ENCODE data around the gene PRPF38B. TPM values are rescaled to one million over a fixed set of nuclear protein-coding genes. Genes with fewer than 3 reads are reported as not detected.
"Not testable (repeated sequence)": the region's sequence is repeated elsewhere in the genome, so short reads cannot be mapped to it uniquely, and the experiment has no call there.

Gene PRPF38B
- total RNA-seq, 1 donor from 2014 or later: 36.9 TPM

DNA sequence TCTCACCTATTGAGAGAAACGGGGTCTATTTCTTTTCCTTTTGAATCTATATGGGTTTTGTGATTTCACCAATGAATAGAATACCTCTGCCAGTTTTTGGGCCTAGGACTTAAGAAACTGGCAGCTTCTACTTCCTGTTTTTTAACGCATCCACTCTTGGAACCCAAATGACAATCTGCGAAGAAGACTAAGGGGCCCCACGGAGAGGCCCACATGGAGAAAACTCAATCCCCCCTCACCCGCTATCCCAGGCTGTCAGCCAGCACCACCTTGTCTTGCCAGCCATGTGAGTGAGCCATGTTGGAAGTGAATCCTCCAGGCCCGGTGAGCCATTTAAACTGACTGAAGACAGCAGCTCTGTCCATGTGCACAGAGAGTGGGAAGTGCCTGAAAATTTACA, 27.6 kb upstream of the PRPF38B start:
- no peak overlapping the region for H3K4me2 ChIP-seq (ENCODE audit: low read length)
- no peaks in the 10 kb centered on the region for H3K27me3 Mint-ChIP-seq (ENCODE audit: low read depth, unreplicated experiment)
- no peaks in the 10 kb centered on the region for H3K79me2 ChIP-seq (ENCODE audit: insufficient read depth, low read length)
- H3K4me1 Mint-ChIP-seq (ENCODE audit: low read depth, unreplicated experiment): no peaks in the 10 kb centered on the region
- no peaks in the 10 kb centered on the region for H3K9me3 Mint-ChIP-seq (ENCODE audit: unreplicated experiment)
- no peaks in the 10 kb centered on the region for H3K9me3 ChIP-seq (ENCODE audit: insufficient read depth, low read depth, low read length)
- H4K20me1 ChIP-seq (ENCODE audit: insufficient read depth, low read length): no peaks in the 10 kb centered on the region
- no peak overlapping the region for H3K4me3 Mint-ChIP-seq (ENCODE audit: unreplicated experiment)
- no peaks in the 10 kb centered on the region for H3K36me3 Mint-ChIP-seq (ENCODE audit: low read depth, unreplicated experiment)
- H3K27ac Mint-ChIP-seq (ENCODE audit: unreplicated experiment): no peak overlapping the region
- TF ChIP-seq EZH2 (IDR thresholded peaks at IDR 0.05; ENCODE audit: insufficient read depth, low read length): no peak
- TF ChIP-seq, protein P1, sequence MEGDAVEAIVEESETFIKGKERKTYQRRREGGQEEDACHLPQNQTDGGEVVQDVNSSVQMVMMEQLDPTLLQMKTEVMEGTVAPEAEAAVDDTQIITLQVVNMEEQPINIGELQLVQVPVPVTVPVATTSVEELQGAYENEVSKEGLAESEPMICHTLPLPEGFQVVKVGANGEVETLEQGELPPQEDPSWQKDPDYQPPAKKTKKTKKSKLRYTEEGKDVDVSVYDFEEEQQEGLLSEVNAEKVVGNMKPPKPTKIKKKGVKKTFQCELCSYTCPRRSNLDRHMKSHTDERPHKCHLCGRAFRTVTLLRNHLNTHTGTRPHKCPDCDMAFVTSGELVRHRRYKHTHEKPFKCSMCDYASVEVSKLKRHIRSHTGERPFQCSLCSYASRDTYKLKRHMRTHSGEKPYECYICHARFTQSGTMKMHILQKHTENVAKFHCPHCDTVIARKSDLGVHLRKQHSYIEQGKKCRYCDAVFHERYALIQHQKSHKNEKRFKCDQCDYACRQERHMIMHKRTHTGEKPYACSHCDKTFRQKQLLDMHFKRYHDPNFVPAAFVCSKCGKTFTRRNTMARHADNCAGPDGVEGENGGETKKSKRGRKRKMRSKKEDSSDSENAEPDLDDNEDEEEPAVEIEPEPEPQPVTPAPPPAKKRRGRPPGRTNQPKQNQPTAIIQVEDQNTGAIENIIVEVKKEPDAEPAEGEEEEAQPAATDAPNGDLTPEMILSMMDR (IDR thresholded peaks at IDR 0.05; ENCODE audit: insufficient read depth, low read depth, low read length): no peak
- no peak overlapping the region for H3K27ac ChIP-seq (ENCODE audit: low read depth, low read length)
- no peak overlapping the region for H3K9ac ChIP-seq (ENCODE audit: low read length)
- H3K4me1 ChIP-seq (ENCODE audit: insufficient read depth, low read length): peaks cover 4% of the 10 kb centered on the region
- H3K4me3 ChIP-seq (ENCODE audit: insufficient read depth, low read depth, low read length): no peak overlapping the region
- no peaks in the 10 kb centered on the region for H3K27me3 ChIP-seq (ENCODE audit: insufficient read depth, low read length)
- no peak for DNase-seq (ENCODE audit: low read depth)
- no peak overlapping the region for H2AFZ ChIP-seq (ENCODE audit: low read depth, low read length)
- no peak for FAIRE-seq
- no peaks in the 10 kb centered on the region for H3K36me3 ChIP-seq (ENCODE audit: insufficient read depth, low read length)

DNA sequence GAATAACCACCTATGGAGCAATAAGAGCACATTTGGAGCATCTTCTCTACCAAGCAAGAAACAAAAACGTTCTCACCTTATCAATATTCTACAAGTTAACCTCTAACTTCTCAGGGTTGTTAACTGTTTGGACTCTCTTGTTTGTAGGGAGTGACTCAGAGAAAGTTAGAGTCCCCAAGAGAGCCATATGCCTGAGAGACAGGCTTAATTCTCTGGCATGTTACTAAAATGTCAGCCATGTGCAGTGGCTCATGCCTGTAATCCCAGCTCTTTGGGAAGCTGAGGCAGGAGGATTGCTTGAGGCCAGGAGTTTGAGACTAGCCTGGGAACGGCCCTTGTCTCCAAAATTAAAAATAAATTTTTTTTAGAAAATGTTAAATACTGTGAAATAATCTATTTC, 27.0 kb upstream of the PRPF38B start:
- no peaks in the 10 kb centered on the region for H3K27me3 ChIP-seq (ENCODE audit: insufficient read depth, low read length)
- H3K27me3 Mint-ChIP-seq (ENCODE audit: low read depth, unreplicated experiment): no peaks in the 10 kb centered on the region
- H3K4me3 ChIP-seq (ENCODE audit: insufficient read depth, low read depth, low read length): no peak overlapping the region
- no peak overlapping the region for H3K27ac Mint-ChIP-seq (ENCODE audit: unreplicated experiment)
- H3K4me1 ChIP-seq (ENCODE audit: insufficient read depth, low read length): peaks cover 4% of the 10 kb centered on the region
- FAIRE-seq (no peak), DNase-seq (ENCODE audit: low read depth) (no peak)
- no peak overlapping the region for H2AFZ ChIP-seq (ENCODE audit: low read depth, low read length)
- no peaks in the 10 kb centered on the region for H4K20me1 ChIP-seq (ENCODE audit: insufficient read depth, low read length)
- no peak overlapping the region for H3K9ac ChIP-seq (ENCODE audit: low read length)
- no peaks in the 10 kb centered on the region for H3K79me2 ChIP-seq (ENCODE audit: insufficient read depth, low read length)
- TF ChIP-seq, protein P1 (IDR thresholded peaks at IDR 0.05; ENCODE audit: insufficient read depth, low read depth, low read length): no peak
- no peak for TF ChIP-seq EZH2 (IDR thresholded peaks at IDR 0.05; ENCODE audit: insufficient read depth, low read length)
- H3K9me3 ChIP-seq (ENCODE audit: insufficient read depth, low read depth, low read length): no peaks in the 10 kb centered on the region
- H3K27ac ChIP-seq (ENCODE audit: low read depth, low read length): no peak overlapping the region
- no peaks in the 10 kb centered on the region for H3K9me3 Mint-ChIP-seq (ENCODE audit: unreplicated experiment)
- H3K4me1 Mint-ChIP-seq (ENCODE audit: low read depth, unreplicated experiment): peaks cover 1% of the 10 kb centered on the region
- H3K4me3 Mint-ChIP-seq (ENCODE audit: unreplicated experiment): no peak overlapping the region
- H3K36me3 Mint-ChIP-seq (ENCODE audit: low read depth, unreplicated experiment): no peaks in the 10 kb centered on the region
- no peaks in the 10 kb centered on the region for H3K36me3 ChIP-seq (ENCODE audit: insufficient read depth, low read length)
- H3K4me2 ChIP-seq (ENCODE audit: low read length): no peak overlapping the region

DNA sequence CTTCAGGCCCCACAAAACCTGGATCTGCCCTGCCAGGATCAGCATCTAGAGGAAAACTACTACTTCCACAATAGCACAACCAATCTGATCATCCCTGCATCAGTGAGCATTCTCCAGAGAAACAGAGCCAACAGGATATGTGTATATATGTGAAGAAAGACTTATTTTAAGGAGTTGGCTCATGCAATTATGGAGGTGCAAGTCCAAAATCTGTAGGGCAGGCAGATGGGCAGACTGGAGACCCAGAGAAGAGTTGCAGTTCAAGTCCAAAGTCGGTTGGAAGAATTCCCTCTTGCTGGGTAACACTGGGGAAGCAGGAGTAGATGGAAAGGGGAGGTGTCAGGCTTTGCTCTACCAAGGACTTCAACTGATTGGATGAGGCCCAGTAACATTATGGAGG, 26.3 kb upstream of the PRPF38B start:
- Histone ChIP-seq H3K36me3 (ENCODE audit: insufficient read depth, low read length) (no peaks in the 10 kb centered on the region), H3K27me3 (ENCODE audit: insufficient read depth, low read length) (no peaks in the 10 kb centered on the region), H4K20me1 (ENCODE audit: insufficient read depth, low read length) (no peaks in the 10 kb centered on the region), H3K79me2 (ENCODE audit: insufficient read depth, low read length) (no peaks in the 10 kb centered on the region), H3K4me1 (ENCODE audit: insufficient read depth, low read length) (peaks cover 4% of the 10 kb centered on the region), H3K9ac (ENCODE audit: low read length) (no peak overlapping the region), H3K4me3 (ENCODE audit: insufficient read depth, low read depth, low read length) (no peak overlapping the region), H2AFZ (ENCODE audit: low read depth, low read length) (no peak overlapping the region), H3K27ac (ENCODE audit: low read depth, low read length) (no peak overlapping the region), H3K9me3 (ENCODE audit: insufficient read depth, low read depth, low read length) (no peaks in the 10 kb centered on the region), H3K4me2 (ENCODE audit: low read length) (no peak overlapping the region)
- FAIRE-seq (no peak), DNase-seq (ENCODE audit: low read depth) (no peak)
- Mint-ChIP-seq H3K36me3 (ENCODE audit: low read depth, unreplicated experiment) (no peaks in the 10 kb centered on the region), H3K27ac (ENCODE audit: unreplicated experiment) (no peak overlapping the region), H3K4me3 (ENCODE audit: unreplicated experiment) (no peak overlapping the region), H3K9me3 (ENCODE audit: unreplicated experiment) (no peaks in the 10 kb centered on the region), H3K4me1 (ENCODE audit: low read depth, unreplicated experiment) (peaks cover 2% of the 10 kb centered on the region), H3K27me3 (ENCODE audit: low read depth, unreplicated experiment) (no peaks in the 10 kb centered on the region)
- TF ChIP-seq, protein P1 (IDR thresholded peaks at IDR 0.05; ENCODE audit: insufficient read depth, low read depth, low read length): no peak
- no peak for TF ChIP-seq EZH2 (IDR thresholded peaks at IDR 0.05; ENCODE audit: insufficient read depth, low read length)

DNA sequence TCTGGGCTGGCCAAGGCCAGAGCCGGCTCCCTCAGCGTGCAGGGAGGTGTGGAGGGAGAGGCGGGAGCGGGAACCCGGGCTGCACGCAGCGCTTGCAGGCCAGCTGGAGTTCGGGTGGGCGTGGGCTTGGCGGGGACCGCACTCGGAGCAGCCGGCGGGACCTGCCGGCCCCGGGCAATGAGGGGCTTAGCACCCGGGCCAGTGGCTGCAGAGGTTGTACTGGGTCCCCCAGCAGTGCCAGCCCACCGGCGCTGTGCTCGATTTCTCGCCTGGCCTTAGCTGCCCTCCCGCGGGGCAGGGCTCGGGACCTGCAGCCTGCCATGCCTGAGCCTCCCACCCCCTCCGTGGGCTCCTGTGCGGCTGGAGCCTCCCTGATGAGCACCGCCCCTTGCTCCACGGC, 24.7 kb upstream of the PRPF38B start:
- not testable (repeated sequence) for H3K9me3 ChIP-seq (ENCODE audit: insufficient read depth, low read depth, low read length); H3K79me2 ChIP-seq (ENCODE audit: insufficient read depth, low read length); H3K27ac ChIP-seq (ENCODE audit: low read depth, low read length); H3K4me2 ChIP-seq (ENCODE audit: low read length); H3K27me3 ChIP-seq (ENCODE audit: insufficient read depth, low read length); H3K36me3 Mint-ChIP-seq (ENCODE audit: low read depth, unreplicated experiment); H3K4me3 ChIP-seq (ENCODE audit: insufficient read depth, low read depth, low read length); H3K36me3 ChIP-seq (ENCODE audit: insufficient read depth, low read length); H3K9ac ChIP-seq (ENCODE audit: low read length); DNase-seq (ENCODE audit: low read depth); H3K4me3 Mint-ChIP-seq (ENCODE audit: unreplicated experiment); H3K4me1 ChIP-seq (ENCODE audit: insufficient read depth, low read length); H3K9me3 Mint-ChIP-seq (ENCODE audit: unreplicated experiment); FAIRE-seq; H3K27me3 Mint-ChIP-seq (ENCODE audit: low read depth, unreplicated experiment); H2AFZ ChIP-seq (ENCODE audit: low read depth, low read length); H4K20me1 ChIP-seq (ENCODE audit: insufficient read depth, low read length); H3K4me1 Mint-ChIP-seq (ENCODE audit: low read depth, unreplicated experiment); H3K27ac Mint-ChIP-seq (ENCODE audit: unreplicated experiment)
